Right lung (tissue), 5 donors: Measurements from ENCODE around the gene GABRA5. TPM values are rescaled to one million over a fixed set of nuclear protein-coding genes. Genes with fewer than 3 reads are reported as not detected.

Source experiments
- DNase-seq, 2 donors: peaks; one replicate each; pipeline ENCODE4 v3.0.0-alpha.2; 2013
- polyA plus RNA-seq, 5 donors: library from polyadenylated mRNA; unstranded; fragments of 120-200 nt; gene quantifications; one replicate each; pipeline versions ENCODE4 v1.2.1 to v1.2.3, GENCODE V29; 2013; ENCODE audit warnings: inconsistent platforms in 1 of 5, low replicate concordance in 1 of 5; ENCODE audit not compliant: insufficient read length in 5 of 5, insufficient read depth in 1 of 5

GABRA5 gene
- polyA plus RNA-seq, 5 donors, result 0.13 TPM; not detected in 4

GRCh38 chr15:26926081-26926480, 59.2 kb downstream of the GABRA5 start:
- DNase-seq, result no peak

- DNase-seq, result no peak
Observed at GRCh38 chr15:26928051-26928450, 61.2 kb downstream of the GABRA5 start.

GRCh38 chr15:26929588-26929987, 62.7 kb downstream of the GABRA5 start:
- no peak for DNase-seq

- DNase-seq, result no peak
Observed at GRCh38 chr15:26934848-26935247, 68.0 kb downstream of the GABRA5 start.

- no peak for DNase-seq
Observed at GRCh38 chr15:26935322-26935721, 68.5 kb downstream of the GABRA5 start.

GRCh38 chr15:26936502-26936901, 69.6 kb downstream of the GABRA5 start:
- DNase-seq, result no peak

GRCh38 chr15:26937134-26937533, 70.3 kb downstream of the GABRA5 start:
- DNase-seq, result no peak

GRCh38 chr15:26939398-26939797, 72.5 kb downstream of the GABRA5 start:
- no peak for DNase-seq

GRCh38 chr15:26941489-26941888, 74.6 kb downstream of the GABRA5 start:
- DNase-seq, result peak in 1 of 2 donors; percentile 5

- no peak for DNase-seq
Observed at GRCh38 chr15:26943866-26944265, 77.0 kb downstream of the GABRA5 start.

GRCh38 chr15:26945046-26945445, 78.2 kb downstream of the GABRA5 start:
- no peak for DNase-seq

- no peak for DNase-seq
Observed at GRCh38 chr15:26950001-26950400, 83.1 kb downstream of the GABRA5 start.

- DNase-seq, result no peak
Observed at GRCh38 chr15:26954403-26954802, 87.5 kb downstream of the GABRA5 start.

GRCh38 chr15:26967719-26968269, 100.9 kb downstream of the GABRA5 start:
- DNase-seq, result peak; percentile 70 to 74

- DNase-seq, result no peak
Observed at GRCh38 chr15:26968806-26969205, 101.9 kb downstream of the GABRA5 start.

- peak; percentile 56 to 70 for DNase-seq
Observed at GRCh38 chr15:26970712-26971210, 103.9 kb downstream of the GABRA5 start, which contains the start of gene GABRG3. Gene GABRG3 (plus strand): TSS chr15:26971181.

GRCh38 chr15:26971271-26972018, 104.6 kb downstream of the GABRA5 start:
- DNase-seq, result peak in 1 of 2 donors; percentile 37

GRCh38 chr15:26972636-26973035, 105.8 kb downstream of the GABRA5 start:
- DNase-seq, result no peak

GRCh38 chr15:26974120-26974780, 107.4 kb downstream of the GABRA5 start:
- peak; percentile 26 to 45 for DNase-seq

GRCh38 chr15:26981492-26981891, 114.6 kb downstream of the GABRA5 start:
- DNase-seq, result no peak

- DNase-seq, result no peak
Observed at GRCh38 chr15:26983822-26984221, 117.0 kb downstream of the GABRA5 start.

- no peak for DNase-seq
Observed at GRCh38 chr15:26985050-26985449, 118.2 kb downstream of the GABRA5 start.

- no peak for DNase-seq
Observed at GRCh38 chr15:26996250-26996649, 129.4 kb downstream of the GABRA5 start.
